K562 (cell line): ENCODE measurements around the gene ZNF837. TPM values are rescaled to one million over a fixed set of nuclear protein-coding genes. Genes with fewer than 3 reads are reported as not detected.
"Not testable (repeated sequence)": the region's sequence is repeated elsewhere in the genome, so short reads cannot be mapped to it uniquely, and the experiment has no call there.

ENCODE experiments used
- ATAC-seq: fragments of 200-7000 bp; cut with Tn5 transposase; 3 replicates; pipeline ENCODE4 v1.9.1; 2020; ENCODE audit warnings: moderate library complexity
- BruUV-seq: library from RNA; stranded (reverse); fragments of 400-500 nt; replicated peaks from 2 replicates; lab custom pipeline; 2021; lab: Mats Ljungman, UMichigan
- CTCF ChIA-PET: fragments of 300-600 bp; formaldehyde crosslinking; extraction: SDS; loops from one replicate; lab custom pipeline; 2021; ENCODE audit warnings: low intra/inter-chr PET ratio; lab: Yijun Ruan, JAX
- POLR2A ChIA-PET: fragments of 300-600, 350-650 bp; sonication (Branson Sonifier 250); formaldehyde crosslinking; extraction: SDS; loops from one replicate; lab custom pipeline; 2021; ENCODE audit warnings: antibody characterized with exemption, inconsistent platforms; lab: Yijun Ruan, JAX
- DNase-seq, 4 experiments: peaks; one replicate each; pipeline versions ENCODE4 v3.0.0 to v3.0.0-alpha.2; 2011 to 2018; ENCODE audit warnings: low spot score in 3 of 4, mixed read lengths in 3 of 4; ENCODE audit errors: extremely low read depth in 1 of 4
- FAIRE-seq: peaks from 2 replicates; lab custom pipeline; 2011; peaks lifted over from hg19 to GRCh38; lab: Jason Lieb, UNC
- H2AFZ ChIP-seq: 2 replicates; pipeline ENCODE4 v1.6.0; 2011; ENCODE audit warnings: low read depth, low read length, control low read depth, inconsistent platforms
- H3K27ac ChIP-seq: fragments of 200-600 bp; 3 replicates; pipeline ENCODE4 v1.8.0; 2011; ENCODE audit warnings: low read depth, mild to moderate bottlenecking, control low read depth, inconsistent platforms, low read length, moderate library complexity, mixed read lengths; ENCODE audit errors: extremely low read depth
- H3K27me3 ChIP-seq, 2 experiments: fragments of 300-600 bp in 1 of 2; 2 replicates in 1 of 2; 3 replicates in 1 of 2; pipeline versions ENCODE4 v1.6.0 to v1.8.0; 2011; ENCODE audit warnings: inconsistent platforms in 2 of 2, low read length in 2 of 2, mild to moderate bottlenecking in 1 of 2, mixed read lengths in 1 of 2, moderate library complexity in 1 of 2; ENCODE audit not compliant: control insufficient read depth in 2 of 2, insufficient read depth in 2 of 2
- H3K36me3 ChIP-seq: fragments of 300-600 bp; 3 replicates; pipeline ENCODE4 v1.8.0; 2011; ENCODE audit warnings: mild to moderate bottlenecking, low read length, inconsistent platforms; ENCODE audit not compliant: control insufficient read depth, insufficient read depth
- H3K4me1 ChIP-seq, 2 experiments: fragments of 200-600 bp in 1 of 2; replicated peaks in 1 of 2; 2 replicates in 1 of 2; 3 replicates in 1 of 2; pipeline versions ENCODE4 v1.5.1 to v1.8.0; 2011; ENCODE audit warnings: inconsistent platforms in 2 of 2, low read length in 2 of 2, mild to moderate bottlenecking in 1 of 2, mixed read lengths in 1 of 2, moderate library complexity in 1 of 2; ENCODE audit not compliant: control insufficient read depth in 2 of 2, insufficient read depth in 2 of 2
- H3K4me2 ChIP-seq: 2 replicates; pipeline ENCODE4 v1.6.1; 2011; ENCODE audit warnings: low read length, control low read depth, inconsistent platforms, mixed read lengths; ENCODE audit not compliant: insufficient read depth
- H3K4me3 ChIP-seq: fragments of 200-600 bp; sonication (generic), shearing (Covaris generic); 2 replicates; pipeline ENCODE4 v1.5.1; 2016; ENCODE audit warnings: control low read depth, inconsistent platforms
- H3K79me2 ChIP-seq: fragments of 200-600 bp; 3 replicates; pipeline ENCODE4 v1.8.0; 2011; ENCODE audit warnings: low read length, inconsistent platforms; ENCODE audit not compliant: control insufficient read depth, insufficient read depth
- H3K9ac ChIP-seq, 2 experiments: 2 replicates each; pipeline versions ENCODE4 v1.6.0 to v1.6.1; 2011; ENCODE audit warnings: low read depth in 2 of 2, low read length in 2 of 2, control low read depth in 1 of 2, inconsistent platforms in 1 of 2, mild to moderate bottlenecking in 1 of 2, mixed read lengths in 1 of 2; ENCODE audit not compliant: insufficient read depth in 1 of 2
- H3K9me1 ChIP-seq: one replicate; pipeline ENCODE4 v1.6.0; 2011; ENCODE audit warnings: inconsistent platforms, mild to moderate bottlenecking, low read length, moderate library complexity; ENCODE audit not compliant: control insufficient read depth, insufficient read depth
- H3K9me3 ChIP-seq: replicated peaks from 2 replicates; pipeline ENCODE4 v1.5.1; 2011; ENCODE audit warnings: low read depth, low read length, inconsistent platforms; ENCODE audit not compliant: control insufficient read depth, insufficient read depth
- H4K20me1 ChIP-seq: replicated peaks from 2 replicates; pipeline ENCODE4 v1.6.1; 2011; ENCODE audit warnings: low read length, inconsistent platforms, mixed read lengths; ENCODE audit not compliant: control insufficient read depth, insufficient read depth
- ARID1B ChIP-seq: fragments of 450-650 bp; IDR thresholded peaks from 2 replicates; pipeline ENCODE4 v1.6.1; 2016; ENCODE audit warnings: antibody characterized with exemption, mild to moderate bottlenecking, inconsistent platforms
- DPF2 ChIP-seq: fragments of 450-650 bp; IDR thresholded peaks from 2 replicates; pipeline ENCODE4 v1.6.1; 2016
- EGR1 ChIP-seq: fragments of 450-650 bp; conservative IDR thresholded peaks from 2 replicates; pipeline ENCODE4 v1.6.1; 2017; ENCODE audit warnings: mild to moderate bottlenecking
- FOSL1 ChIP-seq: fragments of 200-800 bp; sonication (Bioruptor generic); conservative IDR thresholded peaks from 2 replicates; pipeline ENCODE4 v1.6.1; 2016; ENCODE audit warnings: missing genetic modification characterization, missing compliant biosample characterization
- JUND ChIP-seq, 2 experiments: IDR thresholded peaks; 2 replicates in 1 of 2; 3 replicates in 1 of 2; pipeline ENCODE4 v1.6.1; 2011; ENCODE audit warnings: borderline replicate concordance in 2 of 2, low read depth in 2 of 2, low read length in 2 of 2, improper control_type of control experiment in 1 of 2, missing biosample characterization in 1 of 2, missing genetic modification characterization in 1 of 2, missing genetic modification reagents in 1 of 2
- SMARCA4 ChIP-seq: fragments of 450-650 bp; IDR thresholded peaks from 2 replicates; pipeline ENCODE4 v1.6.1; 2016
- TOE1 ChIP-seq, 2 experiments: fragments of 450-650 bp in 1 of 2; sonication (generic) in 1 of 2; formaldehyde crosslinking in 1 of 2; IDR thresholded peaks; 2 replicates each; pipeline versions ENCODE4 v1.7.1 to v1.8.0; 2016 to 2022; ENCODE audit warnings: borderline replicate concordance in 2 of 2, mild to moderate bottlenecking in 2 of 2, antibody characterized with exemption in 1 of 2, inconsistent platforms in 1 of 2, low read depth in 1 of 2, missing genetic modification reagents in 1 of 2, moderate library complexity in 1 of 2
- YY1 ChIP-seq, 3 experiments: IDR thresholded peaks; 2 replicates each; pipeline ENCODE4 v1.6.1; 2011; ENCODE audit warnings: low read length in 2 of 3, mild to moderate bottlenecking in 2 of 3, moderate library complexity in 2 of 3, borderline replicate concordance in 1 of 3, control low read depth in 1 of 3, low read depth in 1 of 3; ENCODE audit not compliant: insufficient read depth in 3 of 3, insufficient replicate concordance in 2 of 3, control insufficient read depth in 1 of 3, insufficient read length in 1 of 3; ENCODE audit errors: extremely low read depth in 1 of 3
- WGBS: fragments of 100-300 bp; shearing (Covaris generic); methylation state at CpG from one replicate; pipeline ENCODE4 v1.1.6; 2016; ENCODE audit warnings: low coverage, mixed read lengths; ENCODE audit not compliant: insufficient coverage; ENCODE audit errors: missing lambda C conversion rate; 5-methylcytosine and 5-hydroxymethylcytosine counted together
- in situ Hi-C: fragments of 300-500 bp; cut with MboI; formaldehyde crosslinking; loops from 4 replicates; pipeline ENCODE4 v1.15.0; 2018; ENCODE audit warnings: inconsistent platforms, mixed read lengths
- intact Hi-C: fragments of 100-400 bp; cut with micrococcal nuclease; formaldehyde crosslinking; loops from 2 replicates; pipeline ENCODE4 v1.14.2; 2022
- polyA plus RNA-seq, 8 experiments: library from polyadenylated mRNA; depleted of rRNA in 4 of 8; stranded (reverse) in 5 of 8; unstranded in 3 of 8; fragments of >200 nt; fragmentation: Nextera tagmentation in 2 of 8; fragmentation: Illumina TruSeq in 1 of 8; extraction: Ambion mirVana in 2 of 8; extraction: Trizol in 1 of 8; gene quantifications; 2 replicates each; pipeline versions ENCODE4 v1.2.1 to v1.2.3, GENCODE V29; 2011 to 2014; ENCODE audit warnings: inconsistent platforms in 1 of 8, missing spikeins in 1 of 8
- total RNA-seq, 7 experiments: library from RNA; depleted of rRNA in 6 of 7; stranded (reverse); fragments of >200 nt in 6 of 7; fragmentation: Illumina TruSeq in 2 of 7; extraction: Trizol in 2 of 7; gene quantifications; 2 replicates each; pipeline versions ENCODE4 v1.2.1 to v1.2.3, GENCODE V29; 2011 to 2021; ENCODE audit warnings: low replicate concordance in 1 of 7
- TF ChIP-seq, protein P1 (sequence below): sonication (generic); formaldehyde crosslinking; IDR thresholded peaks from 2 replicates; pipeline ENCODE4 v1.8.0; 2022; ENCODE audit warnings: mild to moderate bottlenecking, missing genetic modification reagents
- TF ChIP-seq, protein P2 (sequence below), 2 experiments: fragments of 450-650 bp in 1 of 2; sonication (generic) in 1 of 2; formaldehyde crosslinking in 1 of 2; IDR thresholded peaks in 1 of 2; conservative IDR thresholded peaks in 1 of 2; 2 replicates each; pipeline versions ENCODE4 v1.6.1 to v1.8.1; 2016 to 2023; ENCODE audit warnings: mild to moderate bottlenecking in 2 of 2, moderate library complexity in 2 of 2, inconsistent platforms in 1 of 2, missing genetic modification reagents in 1 of 2

Gene ZNF837
- total and polyA plus RNA-seq, 9 of the 15 experiments (the other 6 are each of a cell fraction or from before 2014, with no cell fraction given) = 0.11 to 2.1 (median 0.57) TPM; not detected in 4

DNA sequence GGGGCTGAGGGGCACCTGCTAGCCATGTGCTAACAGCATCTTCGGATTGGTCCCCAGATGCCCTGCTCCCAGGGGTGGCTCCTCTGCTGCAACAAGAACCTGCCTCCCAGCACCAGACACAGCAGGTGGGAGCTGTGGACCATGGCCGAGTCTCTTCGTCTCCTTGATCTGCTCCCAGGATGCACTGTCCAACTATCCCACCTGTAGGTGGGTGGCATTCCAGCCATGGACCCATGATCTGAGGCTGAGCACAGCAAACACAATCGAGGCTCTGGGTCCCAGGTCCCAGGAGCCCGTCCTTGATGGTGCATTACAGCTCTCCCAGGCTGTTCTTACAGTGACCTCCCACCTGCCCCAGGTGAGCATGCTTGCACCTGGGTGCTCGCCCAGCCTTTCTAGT, 1.6 kb downstream of the ZNF837 start (continued):
- TF ChIP-seq, protein P1, sequence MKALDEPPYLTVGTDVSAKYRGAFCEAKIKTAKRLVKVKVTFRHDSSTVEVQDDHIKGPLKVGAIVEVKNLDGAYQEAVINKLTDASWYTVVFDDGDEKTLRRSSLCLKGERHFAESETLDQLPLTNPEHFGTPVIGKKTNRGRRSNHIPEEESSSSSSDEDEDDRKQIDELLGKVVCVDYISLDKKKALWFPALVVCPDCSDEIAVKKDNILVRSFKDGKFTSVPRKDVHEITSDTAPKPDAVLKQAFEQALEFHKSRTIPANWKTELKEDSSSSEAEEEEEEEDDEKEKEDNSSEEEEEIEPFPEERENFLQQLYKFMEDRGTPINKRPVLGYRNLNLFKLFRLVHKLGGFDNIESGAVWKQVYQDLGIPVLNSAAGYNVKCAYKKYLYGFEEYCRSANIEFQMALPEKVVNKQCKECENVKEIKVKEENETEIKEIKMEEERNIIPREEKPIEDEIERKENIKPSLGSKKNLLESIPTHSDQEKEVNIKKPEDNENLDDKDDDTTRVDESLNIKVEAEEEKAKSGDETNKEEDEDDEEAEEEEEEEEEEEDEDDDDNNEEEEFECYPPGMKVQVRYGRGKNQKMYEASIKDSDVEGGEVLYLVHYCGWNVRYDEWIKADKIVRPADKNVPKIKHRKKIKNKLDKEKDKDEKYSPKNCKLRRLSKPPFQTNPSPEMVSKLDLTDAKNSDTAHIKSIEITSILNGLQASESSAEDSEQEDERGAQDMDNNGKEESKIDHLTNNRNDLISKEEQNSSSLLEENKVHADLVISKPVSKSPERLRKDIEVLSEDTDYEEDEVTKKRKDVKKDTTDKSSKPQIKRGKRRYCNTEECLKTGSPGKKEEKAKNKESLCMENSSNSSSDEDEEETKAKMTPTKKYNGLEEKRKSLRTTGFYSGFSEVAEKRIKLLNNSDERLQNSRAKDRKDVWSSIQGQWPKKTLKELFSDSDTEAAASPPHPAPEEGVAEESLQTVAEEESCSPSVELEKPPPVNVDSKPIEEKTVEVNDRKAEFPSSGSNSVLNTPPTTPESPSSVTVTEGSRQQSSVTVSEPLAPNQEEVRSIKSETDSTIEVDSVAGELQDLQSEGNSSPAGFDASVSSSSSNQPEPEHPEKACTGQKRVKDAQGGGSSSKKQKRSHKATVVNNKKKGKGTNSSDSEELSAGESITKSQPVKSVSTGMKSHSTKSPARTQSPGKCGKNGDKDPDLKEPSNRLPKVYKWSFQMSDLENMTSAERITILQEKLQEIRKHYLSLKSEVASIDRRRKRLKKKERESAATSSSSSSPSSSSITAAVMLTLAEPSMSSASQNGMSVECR (CRISPR knock-in tag) = no peak

DNA sequence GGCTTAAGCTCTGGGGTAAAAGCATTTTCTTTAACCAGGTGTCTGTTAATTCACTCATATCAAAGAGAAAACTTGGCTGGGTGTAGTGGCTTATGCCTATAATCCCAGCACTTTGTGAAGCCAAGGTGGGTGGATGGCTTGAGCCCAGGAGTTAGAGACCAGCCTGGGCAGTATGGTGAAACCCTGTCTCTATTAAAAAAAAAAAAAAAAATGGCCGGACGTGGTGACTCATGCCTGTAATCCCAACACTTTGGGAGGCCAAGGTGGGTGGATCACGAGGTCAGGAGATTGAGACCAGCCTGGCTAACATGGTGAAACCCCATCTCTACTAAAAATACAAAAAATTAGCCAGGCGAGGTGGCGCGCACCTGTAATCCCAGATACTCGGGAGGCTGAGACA, 4.1 kb downstream of the ZNF837 start:
- H3K4me1 ChIP-seq = peaks cover 6 to 26% of the 10 kb centered on the region in 2 experiments; a peak in 3 of 5 replicates
- H3K9me1 ChIP-seq; H3K9ac ChIP-seq; H3K27me3 ChIP-seq; H4K20me1 ChIP-seq; H2AFZ ChIP-seq; intact Hi-C loops; H3K27ac ChIP-seq; in situ Hi-C loops; ATAC-seq; BruUV-seq; H3K4me2 ChIP-seq; H3K4me3 ChIP-seq; H3K36me3 ChIP-seq; H3K79me2 ChIP-seq; DNase-seq; H3K9me3 ChIP-seq; TF ChIP-seq TOE1 (CRISPR knock-in tag; IDR thresholded peaks at IDR 0.05; ENCODE audit: borderline replicate concordance, low read depth); JUND (tag; IDR thresholded peaks at IDR 0.05; ENCODE audit: borderline replicate concordance, low read depth, low read length): not testable (repeated sequence)
- peak; percentile 35 for FAIRE-seq
- ChIA-PET CTCF (interaction anchor here (0.7 kb wide), 1 partner anchor 13 kb away, joined by 3 read pairs; no protein-coding TSS in a partner anchor), POLR2A (interaction anchor here (0.6 to 1.7 kb wide), 2 partner anchors 11 to 13 kb away, joined by 3 to 4 read pairs; no protein-coding TSS in a partner anchor)
- TF ChIP-seq SMARCA4 (peak; percentile 54), ARID1B (peak; percentile 44), TOE1 (IDR thresholded peaks at IDR 0.05; ENCODE audit: borderline replicate concordance) (peak; percentile 67; the same call in 1 of the 2 replicates), JUND (IDR thresholded peaks at IDR 0.05; ENCODE audit: borderline replicate concordance, low read depth, low read length) (peak; percentile 29; the same call in 1 of the 2 replicates), FOSL1 (tag) (peak; percentile 57), DPF2 (peak; percentile 65), EGR1 (peak; percentile 87), YY1 (IDR thresholded peaks at IDR 0.05; ENCODE audit: borderline replicate concordance in 1 of 3, control insufficient read depth in 1 of 3, extremely low read depth in 1 of 3, insufficient read depth in 3 of 3, insufficient read length in 1 of 3, insufficient replicate concordance in 2 of 3, low read depth in 1 of 3, low read length in 2 of 3) (peak in 1 of 3 experiments; percentile 15)
- TF ChIP-seq, protein P2, sequence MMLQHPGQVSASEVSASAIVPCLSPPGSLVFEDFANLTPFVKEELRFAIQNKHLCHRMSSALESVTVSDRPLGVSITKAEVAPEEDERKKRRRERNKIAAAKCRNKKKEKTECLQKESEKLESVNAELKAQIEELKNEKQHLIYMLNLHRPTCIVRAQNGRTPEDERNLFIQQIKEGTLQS (IDR thresholded peaks at IDR 0.05) = peak; percentile 87
- TF ChIP-seq, protein P2 (CRISPR knock-in tag; conservative IDR thresholded peaks at IDR 0.05) = 0 out of 2 replicates have a peak, but pooled peaks have one; percentile 28
- 0% methylated on average over 1 of the region's 7 CpGs for WGBS
